GM19328 (cell line): ENCODE data around the gene FLOT2.
"Not testable (repeated sequence)": the region's sequence is repeated elsewhere in the genome, so short reads cannot be mapped to it uniquely, and the experiment has no call there.

Experiments
- ATAC-seq: cut with Tn5 transposase; IDR thresholded peaks from one replicate; pipeline ENCODE4 v1.9.1; 2021; ENCODE audit warnings: mild to moderate bottlenecking, moderate library complexity; ENCODE audit not compliant: unreplicated experiment

The FLOT2 gene

GRCh38 chr17:28853295-28853694, 44.2 kb downstream of the FLOT2 start:
- ATAC-seq: no peak

DNA sequence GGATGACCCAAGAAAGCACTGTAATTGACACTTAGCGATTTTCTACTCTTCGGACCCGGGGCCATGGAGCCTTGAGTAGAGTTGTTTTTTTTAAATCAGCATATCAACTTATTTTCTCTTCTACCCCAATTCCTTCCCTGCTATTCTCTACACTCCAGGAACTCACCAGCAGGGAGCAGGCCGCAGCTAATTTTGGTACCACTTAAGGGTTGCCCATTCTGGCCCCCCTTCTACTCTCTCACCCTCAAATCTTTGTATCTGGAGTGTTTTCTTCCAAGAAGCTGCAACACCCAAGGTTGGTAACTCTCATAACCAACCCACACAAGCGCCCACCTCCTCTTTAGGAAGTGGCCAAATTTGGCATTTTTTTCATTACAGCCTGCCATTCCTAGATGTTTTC, 48.3 kb downstream of the FLOT2 start:
- ATAC-seq: no peak

GRCh38 chr17:28848667-28849066, 48.9 kb downstream of the FLOT2 start:
- ATAC-seq: not testable (repeated sequence)

DNA sequence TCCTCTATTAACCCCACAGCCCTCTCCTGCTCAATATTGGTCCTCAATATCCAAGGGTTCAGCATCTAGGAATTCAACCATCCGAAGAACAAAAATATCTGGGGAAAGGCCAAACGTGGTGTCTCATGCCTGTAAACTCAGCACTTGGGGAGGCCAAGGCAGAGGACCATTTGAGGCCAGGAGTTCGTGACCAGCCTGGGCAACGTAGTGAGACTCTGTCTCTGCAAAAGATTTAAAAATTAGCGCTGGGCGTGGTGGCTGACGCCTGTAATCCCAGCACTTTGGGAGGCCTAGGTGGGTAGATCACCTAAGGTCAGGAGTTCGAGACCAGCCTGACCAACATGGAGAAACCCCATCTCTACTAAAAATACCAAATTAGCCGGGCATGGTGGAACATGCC, 50.8 kb downstream of the FLOT2 start:
- ATAC-seq: not testable (repeated sequence)

DNA sequence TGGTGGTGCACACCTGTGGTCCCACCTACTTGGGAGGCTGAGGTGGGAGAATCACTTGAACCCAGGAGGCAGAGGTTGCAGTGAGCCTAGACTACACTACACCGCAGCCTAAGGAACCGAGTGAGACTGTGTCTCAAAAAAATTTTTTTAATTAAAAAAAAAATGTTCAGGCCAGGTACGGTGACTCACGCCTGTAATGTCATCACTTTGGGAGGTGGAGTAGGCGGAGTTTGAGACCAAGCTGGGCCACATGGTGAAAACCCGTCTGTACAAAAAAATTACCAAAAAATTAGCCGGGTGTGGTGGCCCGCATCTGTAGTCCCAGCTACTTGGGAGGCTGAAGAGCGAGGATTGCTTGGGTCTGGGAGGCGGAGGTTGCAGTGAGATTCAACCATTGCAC, 51.3 kb downstream of the FLOT2 start:
- no peak for ATAC-seq

GRCh38 chr17:28843816-28844148, 53.8 kb downstream of the FLOT2 start:
- ATAC-seq: no peak

GRCh38 chr17:28842282-28843012, 55.1 kb downstream of the FLOT2 start, which contains the start of gene FAM222B:
Gene FAM222B, minus strand, starts transcription at chr17:28842790. Its CDS starts 76,123 bp downstream, at chr17:28766667.
- ATAC-seq: peak; percentile 79

DNA sequence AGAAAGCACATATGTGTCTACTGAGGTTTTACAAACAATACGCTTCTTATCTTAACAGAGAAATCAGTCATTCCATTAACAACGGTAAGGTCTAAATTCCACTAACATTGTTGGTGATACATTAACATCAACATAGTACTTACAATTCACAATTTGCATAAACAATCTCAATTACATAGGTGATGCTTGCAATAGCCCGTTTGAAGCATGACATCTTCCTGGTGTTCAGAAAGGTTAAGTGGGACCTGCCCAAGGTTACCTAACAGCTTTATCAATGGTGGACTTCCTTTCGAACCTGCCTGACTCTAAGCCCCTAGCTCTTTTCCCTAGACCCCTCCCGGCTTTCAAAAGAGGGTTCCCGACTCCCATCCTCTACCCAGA, 55.6 kb downstream of the FLOT2 start:
- no peak for ATAC-seq

DNA sequence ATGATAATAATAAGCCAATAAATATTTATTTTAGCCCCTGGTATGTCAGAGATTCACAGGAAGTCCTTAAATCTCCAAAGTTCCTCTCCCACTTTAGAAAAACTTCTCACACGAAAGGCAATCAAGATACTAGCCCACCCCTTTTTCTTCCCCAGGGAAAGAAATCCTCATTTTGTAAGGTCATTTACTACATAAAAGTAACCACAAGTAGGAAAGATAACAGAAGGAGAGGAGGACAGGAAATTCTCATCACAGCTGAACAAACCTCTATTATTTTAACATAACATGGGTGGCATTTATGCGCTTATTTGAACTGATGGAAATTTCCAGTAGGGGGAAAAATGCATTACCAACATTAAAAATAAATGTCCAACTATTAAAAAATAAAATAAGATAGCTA, 58.3 kb downstream of the FLOT2 start:
- ATAC-seq: no peak

- not testable (repeated sequence) for ATAC-seq
These were observed 61.0 kb downstream of the FLOT2 start for GRCh38 chr17:28836541-28836940.

DNA sequence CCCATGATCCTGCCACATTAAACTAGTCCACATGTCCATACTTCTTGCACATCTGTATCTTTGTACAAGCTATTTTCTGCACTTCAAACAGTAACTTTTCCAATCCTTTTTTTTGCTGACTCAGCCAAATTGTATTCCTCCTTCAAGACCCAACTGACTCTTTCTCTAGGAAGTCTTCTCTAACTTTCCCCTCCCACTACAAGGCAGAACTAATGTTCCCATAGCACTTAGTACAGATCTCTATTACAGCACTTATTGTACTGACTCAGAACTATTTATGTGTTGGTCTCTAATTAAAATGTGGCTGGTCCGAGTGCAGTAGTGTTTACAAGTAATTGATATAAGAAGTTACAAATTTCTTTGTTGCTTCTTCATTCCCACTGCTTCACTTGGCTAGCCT, 63.1 kb downstream of the FLOT2 start:
- ATAC-seq: no peak
